Measurements from ENCODE around the gene UBR7.

UBR7 gene

GRCh38 chr14:93249128-93249831 lies 42.2 kb downstream of the UBR7 start:
- DNase-seq (ENCODE audit: low read depth): no peak

- no peak for DNase-seq (ENCODE audit: low read depth)
Observed at GRCh38 chr14:93262446-93262845, 55.4 kb downstream of the UBR7 start.

DNA sequence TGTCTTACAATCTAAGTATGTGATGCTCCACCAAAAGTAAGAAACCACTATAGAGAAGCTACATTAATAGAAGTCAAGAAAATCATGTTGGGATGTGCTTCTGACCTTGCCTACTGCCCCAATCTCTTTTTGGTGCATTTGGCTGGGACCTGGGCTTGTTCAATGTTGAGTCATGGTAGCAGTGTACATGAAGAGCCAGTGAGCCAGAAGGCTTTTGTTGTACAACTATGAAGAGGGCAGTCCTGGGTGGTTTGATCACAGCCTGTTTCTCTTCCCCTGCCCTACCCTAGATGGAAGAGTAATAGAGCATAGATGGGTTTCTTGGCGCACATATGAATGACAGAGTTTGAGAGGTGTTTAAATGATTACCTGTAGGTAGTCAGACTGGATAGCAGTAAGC lies 56.4 kb downstream of the UBR7 start:
- no peak for DNase-seq (ENCODE audit: low read depth)

GRCh38 chr14:93266127-93266526 lies 59.1 kb downstream of the UBR7 start:
- no peak for DNase-seq (ENCODE audit: low read depth)

GRCh38 chr14:93267149-93267711 lies 60.2 kb downstream of the UBR7 start:
- DNase-seq (ENCODE audit: low read depth): no peak

GRCh38 chr14:93268406-93268805 lies 61.4 kb downstream of the UBR7 start:
- no peak for DNase-seq (ENCODE audit: low read depth)

- DNase-seq (ENCODE audit: low read depth): no peak
Observed at GRCh38 chr14:93269341-93270068, 62.4 kb downstream of the UBR7 start.

DNA sequence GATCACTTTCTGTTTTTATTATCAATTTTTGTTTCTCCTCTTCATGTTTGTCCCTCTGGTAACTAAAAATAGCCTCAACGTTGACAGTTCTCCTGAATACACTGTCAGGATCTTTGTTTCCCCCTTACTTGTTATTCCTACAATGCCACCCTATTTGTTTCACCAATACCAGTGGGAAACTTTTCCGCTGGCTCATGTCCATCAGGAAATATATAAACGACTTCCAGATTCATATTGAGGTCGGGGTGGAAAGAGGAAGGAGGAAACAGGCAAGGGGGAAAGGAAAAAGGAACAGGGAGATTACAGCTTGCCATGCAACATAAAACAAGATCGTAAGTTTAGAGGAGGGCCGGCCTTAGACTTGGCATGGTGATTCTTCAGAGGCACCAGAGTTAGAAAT lies 64.1 kb downstream of the UBR7 start:
- no peak for DNase-seq (ENCODE audit: low read depth)

GRCh38 chr14:93274055-93274806 lies 67.2 kb downstream of the UBR7 start:
- no peak for DNase-seq (ENCODE audit: low read depth)

DNA sequence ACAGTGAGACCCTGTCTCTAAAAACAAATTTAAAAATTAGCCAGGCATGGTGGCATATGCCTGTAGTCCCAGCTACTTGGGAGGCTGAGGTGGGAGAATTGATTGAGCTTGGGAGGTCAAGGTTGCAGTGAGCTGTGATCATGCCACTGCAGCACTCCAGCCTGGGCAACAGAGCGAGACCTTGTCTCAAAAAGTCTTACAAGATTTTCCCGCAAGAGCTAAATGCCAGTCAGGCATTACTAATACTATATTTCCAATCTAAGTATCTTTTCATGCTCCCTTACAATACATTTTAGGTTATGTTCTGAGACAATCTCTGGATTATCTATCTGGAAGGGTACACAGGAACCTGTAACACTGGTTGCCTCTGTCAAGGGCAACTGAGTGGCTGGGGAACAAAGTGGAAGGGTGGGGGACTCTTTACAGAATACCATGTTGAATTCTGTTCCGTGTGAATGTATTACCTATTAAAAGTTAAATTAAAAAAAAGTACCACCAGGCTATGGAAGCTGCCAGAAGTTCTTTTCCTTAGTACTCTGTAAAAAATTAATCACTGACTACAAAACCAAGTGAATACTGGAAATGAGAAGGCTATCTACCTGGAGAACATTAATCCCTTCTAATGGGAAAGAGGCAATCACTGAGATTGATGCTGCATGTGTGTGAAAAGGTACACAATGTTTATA lies 69.1 kb downstream of the UBR7 start:
- no peak for DNase-seq (ENCODE audit: low read depth)
